Mucosa of descending colon (tissue), 3 donors: ENCODE results near the gene MT1B. TPM values are rescaled to one million over a fixed set of nuclear protein-coding genes. Genes with fewer than 3 reads are reported as not detected.
"Not testable (repeated sequence)": the region's sequence is repeated elsewhere in the genome, so short reads cannot be mapped to it uniquely, and the experiment has no call there.

Source experiments
- ATAC-seq: fragments of 200-7000 bp; cut with Tn5 transposase; one replicate; pipeline ENCODE4 v1.9.1; 2020; ENCODE audit warnings: mild to moderate bottlenecking, moderate library complexity
- DNase-seq, 3 donors: peaks; one replicate each; pipeline ENCODE4 v3.0.0-alpha.2; 2020
- H3K36me3 ChIP-seq: fragments of 200-600 bp; one replicate; pipeline ENCODE4 v1.8.0; 2021; ENCODE audit warnings: low read depth, mild to moderate bottlenecking
- H3K4me1 ChIP-seq: fragments of 200-600 bp; one replicate; pipeline ENCODE4 v1.8.0; 2021; ENCODE audit warnings: low read depth, mild to moderate bottlenecking
- H3K4me3 ChIP-seq: fragments of 200-600 bp; one replicate; pipeline ENCODE4 v1.8.0; 2021; ENCODE audit warnings: mild to moderate bottlenecking
- H3K9me3 ChIP-seq: fragments of 200-600 bp; one replicate; pipeline ENCODE4 v1.8.0; 2021; ENCODE audit warnings: mild to moderate bottlenecking
- intact Hi-C, 2 donors: fragments of 100-400 bp; cut with DNase I in 1 of 2; cut with micrococcal nuclease in 1 of 2; formaldehyde crosslinking; loops; one replicate each; pipeline versions ENCODE4 v1.11.0 to v1.11.1; 2022; cut with DNase I, micrococcal nuclease
- total RNA-seq, 3 donors: library from RNA; stranded (reverse); fragmentation: NEBNext Ultra II Directional in 2 of 3; extraction: Animal tissue kit (Norgen Biotek cat#: 25700) in 2 of 3; gene quantifications; one replicate each; pipeline versions ENCODE4 v1.2.1 to v1.2.4, GENCODE V29; 2021 to 2023
- TF ChIP-seq, protein P1 (sequence below): fragments of 200-600 bp; IDR thresholded peaks from one replicate; pipeline ENCODE4 v1.8.0; 2022; ENCODE audit warnings: antibody characterized with exemption, mild to moderate bottlenecking
- donor health status: DM: no; HTN: no; CAD: no; lungs with moderate emphysema.
- donor health status: DM: no; HTN: no; CAD: no.
- donor health status: DM: no; HTN: yes; CAD: no.

The MT1B gene
- total RNA-seq, 3 donors from 2014 or later = not detected

- TF ChIP-seq, protein P1, sequence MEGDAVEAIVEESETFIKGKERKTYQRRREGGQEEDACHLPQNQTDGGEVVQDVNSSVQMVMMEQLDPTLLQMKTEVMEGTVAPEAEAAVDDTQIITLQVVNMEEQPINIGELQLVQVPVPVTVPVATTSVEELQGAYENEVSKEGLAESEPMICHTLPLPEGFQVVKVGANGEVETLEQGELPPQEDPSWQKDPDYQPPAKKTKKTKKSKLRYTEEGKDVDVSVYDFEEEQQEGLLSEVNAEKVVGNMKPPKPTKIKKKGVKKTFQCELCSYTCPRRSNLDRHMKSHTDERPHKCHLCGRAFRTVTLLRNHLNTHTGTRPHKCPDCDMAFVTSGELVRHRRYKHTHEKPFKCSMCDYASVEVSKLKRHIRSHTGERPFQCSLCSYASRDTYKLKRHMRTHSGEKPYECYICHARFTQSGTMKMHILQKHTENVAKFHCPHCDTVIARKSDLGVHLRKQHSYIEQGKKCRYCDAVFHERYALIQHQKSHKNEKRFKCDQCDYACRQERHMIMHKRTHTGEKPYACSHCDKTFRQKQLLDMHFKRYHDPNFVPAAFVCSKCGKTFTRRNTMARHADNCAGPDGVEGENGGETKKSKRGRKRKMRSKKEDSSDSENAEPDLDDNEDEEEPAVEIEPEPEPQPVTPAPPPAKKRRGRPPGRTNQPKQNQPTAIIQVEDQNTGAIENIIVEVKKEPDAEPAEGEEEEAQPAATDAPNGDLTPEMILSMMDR = no peak
- intact Hi-C loops = no loop called here
- peaks cover 8% of the 10 kb centered on the region for H3K4me1 ChIP-seq
- H3K4me3 ChIP-seq = no peak within 1 kb of the TSS
- DNase-seq = peak; percentile 84 to 87 (median 86)
- peak; percentile 93 for ATAC-seq
- no peaks in the 10 kb centered on the region for H3K36me3 ChIP-seq
- H3K9me3 ChIP-seq = no peaks in the 10 kb centered on the region
These were observed 16.2 kb downstream of the MT1B start, which contains the start of gene MT1G for GRCh38 chr16:56667581-56668571. TSS of gene MT1G (minus strand) at chr16:56668065. CDS start at chr16:56667993, 72 bp downstream.

GRCh38 chr16:56669005-56669839 is 17.5 kb downstream of the MT1B start, which contains the start of gene MT1H:
TSS of gene MT1H (plus strand) at chr16:56669814. CDS start at chr16:56669885, 71 bp downstream.
- no peak within 1 kb of the TSS for H3K4me3 ChIP-seq
- intact Hi-C loops = no loop called here
- DNase-seq (peak; percentile 64 to 77 (median 76)), ATAC-seq (peak; percentile 71)
- H3K4me1 ChIP-seq = peaks cover 8% of the 10 kb centered on the region
- TF ChIP-seq, protein P1 = no peak
- H3K36me3 ChIP-seq = no peaks in the 10 kb centered on the region
- H3K9me3 ChIP-seq = no peaks in the 10 kb centered on the region

DNA sequence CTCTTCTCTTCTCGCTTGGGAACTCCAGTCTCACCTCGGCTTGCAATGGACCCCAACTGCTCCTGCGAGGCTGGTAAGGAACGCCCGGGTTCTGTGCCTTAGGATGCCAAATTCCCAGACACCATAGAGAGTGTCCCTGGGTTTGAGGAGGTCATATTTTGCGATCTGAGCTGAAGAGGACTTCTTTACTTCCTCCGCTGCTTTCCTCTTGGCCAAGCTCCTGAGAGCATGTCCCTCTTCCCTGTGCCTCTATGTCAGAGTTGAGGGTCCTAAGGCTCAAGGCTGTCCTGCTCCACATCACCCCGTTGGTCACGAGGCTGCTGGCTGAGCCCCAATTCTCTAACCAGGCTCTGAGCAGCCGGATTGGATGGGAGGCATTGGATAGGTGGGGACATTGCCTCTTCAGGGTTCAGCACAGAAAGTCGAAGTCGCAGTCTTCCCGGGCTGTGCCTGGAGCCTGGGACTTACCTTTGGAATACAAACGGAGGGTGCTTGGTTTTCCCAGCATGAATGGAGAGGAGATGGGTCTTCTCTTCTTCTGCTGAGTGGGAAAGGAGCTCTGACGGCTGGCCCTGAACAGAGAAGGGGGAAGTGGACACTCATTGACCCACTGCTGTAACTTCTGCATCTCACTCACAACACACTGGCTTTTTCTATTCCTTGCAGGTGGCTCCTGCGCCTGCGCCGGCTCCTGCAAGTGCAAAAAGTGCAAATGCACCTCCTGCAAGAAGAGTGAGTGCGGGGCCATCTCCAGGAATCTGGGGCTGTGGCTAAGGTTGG is 18.3 kb downstream of the MT1B start:
- ATAC-seq (no peak), DNase-seq (no peak)
- Histone ChIP-seq H3K4me1 (peaks cover 8% of the 10 kb centered on the region), H3K9me3 (no peaks in the 10 kb centered on the region), H3K4me3 (no peak overlapping the region), H3K36me3 (no peaks in the 10 kb centered on the region)
- intact Hi-C loops = no loop called here
- TF ChIP-seq, protein P1 = no peak

DNA sequence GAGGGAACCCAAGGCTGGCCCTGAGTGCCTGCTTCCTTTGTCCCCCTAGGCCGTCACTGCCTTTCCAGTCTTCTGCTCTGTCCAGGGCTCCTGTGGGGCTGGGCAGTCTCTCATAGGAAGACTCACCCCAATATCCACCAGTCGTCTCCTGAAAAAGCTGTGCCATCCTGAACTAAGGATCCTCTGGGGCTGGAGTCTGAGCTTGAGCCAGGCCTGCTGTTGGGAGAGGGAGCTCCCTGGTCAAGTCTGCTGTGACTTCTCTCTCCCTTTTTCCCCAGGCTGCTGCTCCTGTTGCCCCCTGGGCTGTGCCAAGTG is 18.9 kb downstream of the MT1B start:
- no peaks in the 10 kb centered on the region for H3K36me3 ChIP-seq
- no peaks in the 10 kb centered on the region for H3K9me3 ChIP-seq
- intact Hi-C loops = no loop called here
- TF ChIP-seq, protein P1 = no peak
- no peak overlapping the region for H3K4me3 ChIP-seq
- no peak for ATAC-seq
- peaks cover 8% of the 10 kb centered on the region for H3K4me1 ChIP-seq
- DNase-seq = no peak

GRCh38 chr16:56671691-56672090 is 20.0 kb downstream of the MT1B start:
- H3K4me1 ChIP-seq, H3K4me3 ChIP-seq, DNase-seq, H3K9me3 ChIP-seq, intact Hi-C loops, ATAC-seq, H3K36me3 ChIP-seq: not testable (repeated sequence)

GRCh38 chr16:56672171-56672570 is 20.5 kb downstream of the MT1B start:
- DNase-seq, H3K36me3 ChIP-seq, H3K4me3 ChIP-seq, intact Hi-C loops, H3K9me3 ChIP-seq, ATAC-seq, H3K4me1 ChIP-seq: not testable (repeated sequence)
